ENCODE results near the gene TMEM141.

Gene TMEM141

DNA sequence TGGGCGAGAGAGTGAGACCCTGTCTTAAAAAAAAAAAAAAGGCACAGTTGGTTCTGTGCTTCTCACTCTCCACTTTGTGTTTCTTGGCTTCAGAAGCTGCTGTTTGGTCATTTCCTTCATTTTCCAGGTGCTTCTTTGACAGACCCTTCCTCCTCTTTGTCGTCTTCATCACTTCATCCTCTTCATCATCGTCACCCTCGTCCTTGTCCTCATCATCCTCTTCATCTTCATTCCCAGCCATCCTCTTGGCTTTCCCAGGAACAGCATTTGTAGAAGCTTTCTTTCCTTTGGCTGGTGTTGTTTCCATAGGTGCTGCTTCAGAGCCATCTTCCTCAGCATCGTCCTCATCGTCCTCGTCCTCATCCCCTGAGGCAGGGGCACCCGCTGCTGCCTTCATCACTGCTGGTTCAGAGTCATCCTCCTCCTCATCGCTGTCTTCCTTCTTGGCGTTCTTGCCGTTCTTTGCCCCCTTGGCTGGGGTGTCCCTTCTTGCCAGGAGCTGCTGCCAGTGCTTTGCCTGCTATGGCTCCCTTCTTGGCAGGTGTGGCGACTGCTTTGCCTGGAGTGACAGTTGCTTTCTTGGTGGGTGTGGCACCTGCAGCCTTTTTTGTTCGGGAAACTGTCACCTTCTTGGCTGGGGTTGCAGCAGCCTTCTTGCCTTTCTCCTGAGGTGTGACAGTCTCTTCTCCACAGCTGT is 23.7 kb downstream of the TMEM141 start:
- DNase-seq (ENCODE audit: low read depth in 2 of 2) = no peak

DNA sequence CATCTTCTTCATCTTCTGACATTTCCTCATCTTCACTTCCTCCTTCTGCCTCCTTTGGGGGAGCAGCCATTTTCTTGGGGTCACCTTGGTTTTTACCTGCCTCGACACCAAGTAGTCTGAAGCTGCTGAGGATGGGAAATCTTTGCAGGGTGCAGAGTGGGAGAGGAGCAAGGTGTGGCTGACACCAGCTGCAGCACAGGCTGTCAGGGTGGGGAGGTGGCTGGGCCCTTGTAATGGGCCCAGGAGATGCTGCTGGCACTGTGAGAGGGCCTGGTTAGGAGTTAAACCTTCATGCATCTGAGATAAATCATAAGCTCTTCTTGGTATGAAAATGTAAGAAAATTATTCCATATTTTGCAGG is 24.3 kb downstream of the TMEM141 start:
- DNase-seq (ENCODE audit: low read depth in 2 of 2) = no peak

GRCh38 chr9:136820971-136821825 is 30.1 kb downstream of the TMEM141 start:
- no peak for DNase-seq (ENCODE audit: low read depth in 2 of 2)

- no peak for DNase-seq (ENCODE audit: low read depth in 2 of 2)
Observed at GRCh38 chr9:136821826-136822544, 30.8 kb downstream of the TMEM141 start.

GRCh38 chr9:136823136-136824046 is 32.2 kb downstream of the TMEM141 start:
- no peak for DNase-seq (ENCODE audit: low read depth in 2 of 2)

DNA sequence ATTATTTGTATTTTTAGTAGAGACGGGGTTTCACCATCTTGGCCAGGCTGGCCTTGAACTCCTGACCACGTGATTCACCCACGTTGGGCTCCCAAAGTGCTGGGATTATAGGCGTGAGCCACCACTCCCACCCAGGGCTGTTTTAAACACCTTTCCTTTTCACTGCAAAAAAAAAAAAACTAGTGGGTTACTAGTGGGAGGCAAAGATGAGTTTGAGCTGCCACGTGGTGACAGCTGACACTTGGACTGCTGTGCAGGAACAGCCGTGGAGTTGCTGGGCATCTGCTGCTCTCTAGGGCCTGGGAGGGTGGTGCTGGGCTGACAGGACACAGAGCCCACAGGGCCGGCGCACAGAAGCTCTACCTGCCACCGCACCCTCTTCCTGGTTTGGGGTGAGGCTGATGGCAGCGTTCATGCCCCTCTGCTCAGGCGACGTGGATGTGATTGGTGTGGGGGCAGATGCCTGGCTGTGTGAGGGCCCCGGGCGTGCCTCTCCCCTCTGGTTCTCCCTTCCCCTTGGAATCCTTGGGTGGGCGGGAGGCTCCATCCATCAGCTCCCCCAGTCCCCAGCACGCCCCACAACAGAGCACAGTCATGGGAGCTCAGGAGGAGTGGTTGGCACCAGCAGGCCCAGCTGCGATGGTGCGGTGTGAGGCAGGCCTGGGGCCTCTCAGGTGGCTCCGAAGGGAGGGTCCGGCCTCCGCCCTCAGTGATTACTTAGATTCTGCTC is 33.5 kb downstream of the TMEM141 start:
- no peak for DNase-seq (ENCODE audit: low read depth in 2 of 2)

DNA sequence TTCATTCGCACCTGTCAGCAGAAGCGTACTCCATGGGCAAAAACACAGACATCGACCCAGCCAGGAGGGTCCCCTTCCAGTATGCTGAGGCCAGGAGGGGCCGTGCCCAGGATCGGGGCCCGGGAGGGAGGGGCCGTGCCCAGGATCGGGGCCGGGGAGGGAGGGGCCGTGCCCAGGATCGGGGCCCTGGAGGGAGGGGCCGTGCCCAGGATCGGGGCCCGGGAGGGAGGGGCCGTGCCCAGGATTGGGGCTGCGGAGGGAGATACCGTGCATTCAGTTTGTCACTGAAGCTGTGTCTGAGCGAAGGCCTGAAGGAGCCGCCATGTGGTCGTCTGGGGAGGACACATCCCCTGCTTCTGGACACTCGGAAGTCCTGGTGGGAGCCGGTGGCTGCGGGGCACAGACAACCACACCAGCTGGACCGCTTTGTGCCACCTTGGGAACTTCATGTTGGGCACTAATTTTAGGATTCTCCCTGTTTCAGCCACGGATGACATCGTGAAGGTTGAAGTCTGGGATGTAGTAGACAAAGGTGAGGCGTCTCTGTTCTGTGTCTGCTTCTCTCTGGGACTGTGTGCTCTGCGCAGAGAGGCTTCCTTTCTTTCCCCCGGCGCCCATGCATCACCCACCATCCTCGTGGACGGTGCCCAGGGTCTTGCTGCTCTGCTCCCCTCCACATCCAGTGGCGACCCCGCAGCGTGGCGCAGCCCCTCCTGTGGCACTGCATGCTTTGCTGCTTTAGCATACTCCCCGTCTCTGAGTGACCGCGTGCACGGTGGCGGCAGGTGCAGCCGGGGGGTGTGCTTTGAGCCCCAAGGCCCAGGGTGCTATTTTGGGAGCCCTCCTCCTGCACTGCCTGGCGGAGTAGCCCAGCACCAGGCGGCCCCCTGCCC is 34.4 kb downstream of the TMEM141 start:
- DNase-seq (ENCODE audit: low read depth in 2 of 2) = no peak

- no peak for DNase-seq (ENCODE audit: low read depth in 2 of 2)
Observed at GRCh38 chr9:136826188-136826541, 35.0 kb downstream of the TMEM141 start.

- no peak for DNase-seq (ENCODE audit: low read depth in 2 of 2)
Observed at GRCh38 chr9:136826703-136827582, 35.8 kb downstream of the TMEM141 start.

DNA sequence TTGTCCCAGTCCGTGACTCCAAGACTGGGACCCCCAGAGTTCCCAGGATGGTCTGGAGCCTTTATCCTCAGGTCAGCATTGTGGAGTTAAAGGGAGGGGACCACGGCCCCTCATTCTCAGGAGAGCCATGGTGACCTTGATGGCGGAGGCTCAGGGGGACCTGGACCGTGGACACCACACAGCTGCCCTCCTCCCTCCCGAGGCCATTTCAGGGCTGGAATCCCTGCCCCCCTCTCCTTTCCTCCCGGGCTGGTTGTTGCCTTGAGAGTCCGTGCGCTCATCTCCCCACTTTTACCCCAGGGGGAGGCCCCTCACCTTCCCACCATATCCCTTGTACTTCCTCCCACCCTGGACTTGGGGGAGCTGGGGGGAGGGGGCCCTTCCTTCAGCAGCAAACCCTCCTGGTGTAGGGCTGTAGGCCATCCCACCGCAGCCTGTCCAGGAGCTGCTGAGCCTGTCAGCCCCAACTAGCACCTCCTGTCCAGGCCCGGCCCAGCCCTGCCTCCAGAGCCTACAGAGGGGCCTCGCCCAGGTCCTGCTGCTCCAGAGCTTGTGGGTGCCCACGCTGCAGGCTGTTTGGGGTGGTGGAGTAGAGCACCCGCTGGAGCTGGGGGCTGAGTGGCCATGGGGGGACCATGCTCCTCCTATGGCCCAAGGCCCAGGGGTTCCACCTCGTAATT is 36.8 kb downstream of the TMEM141 start:
- DNase-seq (ENCODE audit: low read depth in 2 of 2) = no peak

DNA sequence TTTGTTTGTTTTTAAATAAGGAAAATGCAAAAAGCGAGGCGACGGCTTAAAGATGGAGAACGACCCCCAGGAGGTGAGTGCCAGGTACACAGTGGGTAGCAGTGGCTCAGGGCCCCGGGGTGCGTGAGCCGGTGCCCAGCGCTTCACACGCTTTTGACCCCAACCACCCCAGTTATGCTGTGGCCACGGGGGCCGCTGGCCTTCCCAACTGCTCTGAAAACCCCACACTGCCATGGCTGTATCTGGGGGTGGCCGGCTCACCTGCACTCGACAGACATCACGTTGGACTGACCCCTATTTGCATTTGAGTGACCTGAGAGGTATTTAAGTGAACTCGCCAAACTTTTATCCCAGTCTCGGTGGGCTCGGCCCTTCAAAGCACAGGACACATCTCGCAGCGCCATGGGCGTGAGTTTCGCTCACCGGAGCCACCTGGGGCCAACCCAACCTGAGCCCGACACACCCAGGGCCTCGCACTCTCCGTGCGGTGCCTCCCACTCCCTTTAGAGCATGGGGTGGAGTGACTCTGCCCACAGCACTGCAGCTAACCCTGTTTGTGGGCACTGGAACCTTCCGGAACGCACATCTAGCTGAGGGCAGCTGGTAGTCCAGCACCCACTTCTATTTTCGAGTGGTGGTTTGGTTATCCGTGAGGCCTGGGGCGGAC is 37.5 kb downstream of the TMEM141 start:
- DNase-seq (ENCODE audit: low read depth in 2 of 2) = no peak

DNA sequence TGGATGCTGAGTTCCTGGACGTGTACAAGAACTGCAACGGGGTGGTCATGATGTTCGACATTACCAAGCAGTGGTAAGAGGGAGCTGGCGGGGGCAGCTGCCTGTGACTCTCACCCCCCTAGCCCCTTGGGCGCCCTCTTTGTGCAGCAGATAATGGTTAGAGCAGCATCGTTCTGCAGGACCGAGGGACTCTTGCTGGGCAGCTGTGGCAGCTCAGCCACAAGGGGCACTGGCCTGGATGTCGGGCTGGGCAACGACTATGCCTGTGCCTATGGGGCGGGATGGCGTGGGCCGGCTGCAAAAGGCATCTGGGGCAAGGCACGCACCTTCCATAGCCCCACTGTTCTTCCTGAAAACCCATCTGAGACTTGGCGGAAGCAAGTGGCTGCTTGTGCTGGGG is 38.3 kb downstream of the TMEM141 start:
- DNase-seq (ENCODE audit: low read depth in 2 of 2) = no peak

- no peak for DNase-seq (ENCODE audit: low read depth in 2 of 2)
Observed at GRCh38 chr9:136829981-136830885, 39.1 kb downstream of the TMEM141 start.

DNA sequence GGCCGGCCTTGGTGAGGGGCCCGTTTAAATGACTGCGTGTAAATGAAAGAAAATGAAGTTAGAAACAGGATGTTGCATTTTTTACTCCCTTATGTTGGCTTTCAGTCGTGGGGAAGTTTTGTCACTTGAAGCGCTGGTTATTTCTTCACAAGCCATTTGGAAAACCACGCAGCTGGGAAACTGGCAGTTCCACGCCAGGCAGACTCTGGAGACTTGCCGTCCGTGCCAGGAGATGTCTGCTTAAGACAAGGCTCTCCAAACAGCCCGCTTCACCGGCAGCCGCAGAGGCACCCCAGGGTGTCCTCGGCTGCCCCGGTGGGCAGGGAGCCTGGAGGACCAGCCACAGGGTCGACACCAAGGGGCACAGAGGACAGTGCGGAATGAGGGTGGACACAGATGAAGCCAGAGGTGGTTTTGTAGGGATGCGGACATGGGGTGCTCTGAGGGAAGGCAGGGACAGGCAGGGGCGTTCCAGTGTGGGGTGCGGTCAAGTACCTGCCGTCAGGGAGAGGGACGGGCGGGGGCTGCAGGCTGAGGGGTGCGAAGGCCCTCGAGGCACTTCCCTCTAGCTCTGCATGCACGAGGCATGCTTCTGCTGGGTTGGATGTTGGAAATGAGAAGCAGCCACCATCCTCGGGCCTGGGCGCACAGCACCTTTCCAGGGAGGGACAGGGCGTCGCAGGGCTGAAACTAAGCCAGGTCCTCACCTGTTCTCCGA is 40.0 kb downstream of the TMEM141 start:
- DNase-seq (ENCODE audit: low read depth in 2 of 2) = no peak

DNA sequence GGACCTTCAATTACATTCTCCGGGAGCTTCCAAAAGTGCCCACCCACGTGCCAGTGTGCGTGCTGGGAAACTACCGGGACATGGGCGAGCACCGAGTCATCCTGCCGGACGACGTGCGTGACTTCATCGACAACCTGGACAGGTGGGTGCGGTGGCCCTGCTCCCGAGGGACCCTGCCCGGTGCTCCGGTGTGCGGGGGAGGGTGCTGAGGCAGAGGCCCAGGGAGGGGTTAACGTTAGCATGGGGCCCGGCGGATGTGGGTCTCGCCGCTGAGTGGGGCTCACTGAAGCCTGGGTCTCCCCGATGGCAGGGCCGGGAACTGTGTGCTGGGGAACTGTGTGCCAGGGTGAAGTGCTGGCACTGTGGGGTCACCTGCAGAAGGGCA is 40.6 kb downstream of the TMEM141 start:
- DNase-seq (ENCODE audit: low read depth in 2 of 2) = no peak

GRCh38 chr9:136832581-136832980 is 41.4 kb downstream of the TMEM141 start:
- no peak for DNase-seq (ENCODE audit: low read depth in 2 of 2)
